ENCODE measurements around the gene KCNQ1. TPM values are rescaled to one million over a fixed set of nuclear protein-coding genes. Genes with fewer than 3 reads are reported as not detected.

KCNQ1 gene
- total RNA-seq, 2 donors from 2014 or later: 4.4 to 25.3 TPM

DNA sequence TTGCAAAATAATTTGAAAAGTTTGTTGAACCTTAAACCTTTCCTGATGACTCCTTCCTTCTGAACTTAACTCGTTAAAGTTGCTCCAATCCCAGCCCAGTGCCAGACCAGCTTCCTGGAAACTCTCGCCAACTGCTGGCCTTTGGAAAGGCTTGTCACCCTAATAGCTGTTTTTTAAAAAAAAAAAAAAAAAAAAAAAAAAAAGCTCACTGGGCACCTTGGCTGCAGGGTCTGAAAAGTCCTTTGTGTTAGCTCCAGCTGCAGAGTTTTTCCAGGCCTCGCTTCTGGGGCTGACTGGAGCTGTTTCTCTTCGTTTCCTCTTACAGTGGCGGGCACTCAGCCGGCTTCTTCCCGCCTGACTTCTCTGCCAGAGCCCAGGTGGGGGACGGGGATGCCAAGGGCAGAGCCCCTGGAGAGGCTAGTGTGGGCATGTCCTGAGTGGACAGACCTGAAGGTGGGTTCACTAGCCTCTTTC, 229.9 kb downstream of the KCNQ1 start:
- no peaks in the 10 kb centered on the region for H3K27me3 ChIP-seq (replicated peaks; ENCODE audit: insufficient read depth)
- TF ChIP-seq, protein P1, sequence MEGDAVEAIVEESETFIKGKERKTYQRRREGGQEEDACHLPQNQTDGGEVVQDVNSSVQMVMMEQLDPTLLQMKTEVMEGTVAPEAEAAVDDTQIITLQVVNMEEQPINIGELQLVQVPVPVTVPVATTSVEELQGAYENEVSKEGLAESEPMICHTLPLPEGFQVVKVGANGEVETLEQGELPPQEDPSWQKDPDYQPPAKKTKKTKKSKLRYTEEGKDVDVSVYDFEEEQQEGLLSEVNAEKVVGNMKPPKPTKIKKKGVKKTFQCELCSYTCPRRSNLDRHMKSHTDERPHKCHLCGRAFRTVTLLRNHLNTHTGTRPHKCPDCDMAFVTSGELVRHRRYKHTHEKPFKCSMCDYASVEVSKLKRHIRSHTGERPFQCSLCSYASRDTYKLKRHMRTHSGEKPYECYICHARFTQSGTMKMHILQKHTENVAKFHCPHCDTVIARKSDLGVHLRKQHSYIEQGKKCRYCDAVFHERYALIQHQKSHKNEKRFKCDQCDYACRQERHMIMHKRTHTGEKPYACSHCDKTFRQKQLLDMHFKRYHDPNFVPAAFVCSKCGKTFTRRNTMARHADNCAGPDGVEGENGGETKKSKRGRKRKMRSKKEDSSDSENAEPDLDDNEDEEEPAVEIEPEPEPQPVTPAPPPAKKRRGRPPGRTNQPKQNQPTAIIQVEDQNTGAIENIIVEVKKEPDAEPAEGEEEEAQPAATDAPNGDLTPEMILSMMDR (IDR thresholded peaks at IDR 0.05): no peak
- no peak overlapping the region for H3K4me3 ChIP-seq
- DNase-seq (ENCODE audit: low spot score) (no peak), ATAC-seq (ENCODE audit: insufficient number of reproducible peaks, low FRiP score, low read depth) (no peak)
- H3K9me3 ChIP-seq: no peaks in the 10 kb centered on the region
- H3K4me1 ChIP-seq (ENCODE audit: control insufficient read depth in 1 of 2, low read depth in 2 of 2): peaks cover 4 to 16% of the 10 kb centered on the region in 2 donors
- H3K36me3 ChIP-seq: no peaks in the 10 kb centered on the region
- H3K27ac ChIP-seq: no peak overlapping the region

DNA sequence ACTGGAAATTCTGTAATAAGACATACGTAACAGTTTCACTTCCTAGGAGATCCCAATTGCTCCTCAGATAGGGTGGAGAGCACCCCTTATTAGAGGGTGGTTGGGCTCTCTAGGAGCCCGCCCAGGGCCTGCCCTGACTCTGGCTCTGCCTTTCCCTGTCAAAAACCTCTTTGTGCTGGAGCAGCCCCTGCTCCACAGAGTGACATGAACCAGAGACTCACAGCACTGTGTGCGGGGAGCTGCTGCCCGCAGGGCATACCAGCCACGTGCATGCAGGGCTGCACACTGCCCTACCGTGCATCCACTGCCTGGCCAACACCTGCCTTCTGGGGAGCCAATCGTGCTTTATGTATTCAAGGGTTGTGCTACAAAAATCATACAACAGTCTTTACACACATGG, 230.7 kb downstream of the KCNQ1 start:
- H3K9me3 ChIP-seq: no peaks in the 10 kb centered on the region
- no peak overlapping the region for H3K27ac ChIP-seq
- ATAC-seq (ENCODE audit: insufficient number of reproducible peaks, low FRiP score, low read depth) (no peak), DNase-seq (ENCODE audit: low spot score) (no peak)
- TF ChIP-seq, protein P1 (IDR thresholded peaks at IDR 0.05): no peak
- H3K4me3 ChIP-seq: no peak overlapping the region
- peaks cover 4 to 16% of the 10 kb centered on the region in 2 donors for H3K4me1 ChIP-seq (ENCODE audit: control insufficient read depth in 1 of 2, low read depth in 2 of 2)
- no peaks in the 10 kb centered on the region for H3K27me3 ChIP-seq (replicated peaks; ENCODE audit: insufficient read depth)
- no peaks in the 10 kb centered on the region for H3K36me3 ChIP-seq

DNA sequence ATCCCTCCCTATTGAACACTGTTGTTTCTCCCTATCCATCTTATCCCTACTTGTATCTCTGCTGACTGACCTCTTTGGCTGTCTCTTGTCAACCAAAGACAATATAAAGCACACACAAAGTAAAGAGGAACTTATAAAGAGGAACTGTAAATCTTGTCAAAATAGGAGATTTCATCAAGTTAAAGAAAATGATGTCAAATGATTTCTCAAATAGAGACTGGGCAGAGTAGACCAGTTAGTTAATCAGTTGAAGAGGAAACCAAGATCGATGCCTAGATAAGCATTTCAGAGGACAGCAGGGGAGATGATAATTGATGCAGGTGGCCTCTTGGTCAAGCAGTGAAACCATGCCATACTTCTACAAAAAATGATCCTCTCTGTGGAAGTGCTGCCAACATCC, 232.3 kb downstream of the KCNQ1 start:
- Histone ChIP-seq H3K4me3 (no peak overlapping the region), H3K36me3 (no peaks in the 10 kb centered on the region), H3K9me3 (no peaks in the 10 kb centered on the region), H3K27ac (no peak overlapping the region), H3K4me1 (ENCODE audit: control insufficient read depth in 1 of 2, low read depth in 2 of 2) (peaks cover 4 to 16% of the 10 kb centered on the region in 2 donors), H3K27me3 (replicated peaks; ENCODE audit: insufficient read depth) (no peaks in the 10 kb centered on the region)
- TF ChIP-seq, protein P1 (IDR thresholded peaks at IDR 0.05): no peak
- no peak for DNase-seq (ENCODE audit: low spot score)
- ATAC-seq (ENCODE audit: insufficient number of reproducible peaks, low FRiP score, low read depth): no peak

DNA sequence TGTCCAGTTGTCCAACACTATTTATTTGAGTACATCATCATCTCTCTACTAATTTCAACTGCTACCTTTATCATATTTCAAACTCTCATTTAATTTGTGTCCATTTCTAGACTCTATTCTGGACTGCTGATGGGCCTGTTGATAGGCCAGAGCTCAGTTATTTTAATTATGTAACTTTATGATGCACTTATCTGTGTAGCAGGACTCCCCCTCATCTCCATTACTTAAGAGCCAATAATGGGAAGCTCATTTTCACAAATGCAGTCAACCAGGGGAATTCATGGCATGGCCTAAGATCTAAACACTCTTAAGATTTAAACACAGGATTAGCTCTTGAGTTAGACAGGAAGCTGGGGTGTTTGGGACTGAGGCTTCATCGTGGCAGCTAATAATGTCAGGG, 233.6 kb downstream of the KCNQ1 start:
- no peaks in the 10 kb centered on the region for H3K36me3 ChIP-seq
- H3K27ac ChIP-seq: no peak overlapping the region
- H3K4me1 ChIP-seq (ENCODE audit: control insufficient read depth in 1 of 2, low read depth in 2 of 2): peaks cover 4 to 16% of the 10 kb centered on the region in 2 donors
- TF ChIP-seq, protein P1 (IDR thresholded peaks at IDR 0.05): no peak
- DNase-seq (ENCODE audit: low spot score): no peak
- no peak overlapping the region for H3K4me3 ChIP-seq
- H3K27me3 ChIP-seq (replicated peaks; ENCODE audit: insufficient read depth): no peaks in the 10 kb centered on the region
- no peak for ATAC-seq (ENCODE audit: insufficient number of reproducible peaks, low FRiP score, low read depth)
- no peaks in the 10 kb centered on the region for H3K9me3 ChIP-seq

DNA sequence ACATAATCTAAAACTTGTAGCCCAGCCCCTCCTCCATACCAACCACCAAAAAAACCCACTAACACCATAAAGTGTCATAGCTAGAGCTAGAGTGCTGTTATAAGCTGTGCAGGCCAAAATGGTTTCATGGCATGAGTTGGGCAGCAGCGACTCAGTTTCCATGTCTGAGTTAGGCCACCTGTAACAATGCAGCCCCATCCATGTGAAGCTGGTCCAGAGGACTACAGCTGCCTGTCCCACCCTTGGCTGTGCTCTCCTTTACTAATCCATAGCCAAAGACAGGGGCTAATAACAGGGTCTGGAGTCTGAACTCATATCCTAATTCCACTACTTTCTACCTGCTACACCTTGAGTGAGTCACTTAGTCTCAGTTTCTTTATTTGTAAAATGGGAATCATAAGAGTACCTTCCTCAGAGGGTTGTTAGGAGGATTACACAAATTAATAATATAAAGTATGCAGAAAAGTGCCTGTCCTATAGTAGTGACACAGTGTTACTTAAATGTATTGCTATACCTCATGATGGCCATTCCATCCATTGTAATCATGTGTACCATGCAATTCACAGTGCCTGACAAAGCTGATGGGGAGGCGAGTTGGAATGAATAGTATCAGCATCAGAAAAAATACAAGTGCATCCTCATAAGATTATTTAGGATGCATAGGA, 234.3 kb downstream of the KCNQ1 start:
- ATAC-seq (ENCODE audit: insufficient number of reproducible peaks, low FRiP score, low read depth) (no peak), DNase-seq (ENCODE audit: low spot score) (no peak)
- Histone ChIP-seq H3K27me3 (replicated peaks; ENCODE audit: insufficient read depth) (no peaks in the 10 kb centered on the region), H3K36me3 (no peaks in the 10 kb centered on the region), H3K27ac (no peak overlapping the region), H3K4me1 (ENCODE audit: control insufficient read depth in 1 of 2, low read depth in 2 of 2) (peaks cover 4 to 15% of the 10 kb centered on the region in 2 donors), H3K9me3 (no peaks in the 10 kb centered on the region), H3K4me3 (no peak overlapping the region)
- TF ChIP-seq, protein P1 (IDR thresholded peaks at IDR 0.05): no peak
